Endometrium (tissue), 2 donors: ENCODE measurements around the gene AP3S2.
"Not testable (repeated sequence)": the region's sequence is repeated elsewhere in the genome, so short reads cannot be mapped to it uniquely, and the experiment has no call there.

Experiments
- FAIRE-seq: peaks from 2 replicates; lab custom pipeline; 2012; peaks lifted over from hg19 to GRCh38; lab: Jason Lieb, UNC
- donor health status: control.
- donor health status: control.

AP3S2 gene

GRCh38 chr15:89893696-89894447 is at the start of gene AP3S2:
AP3S2 (minus strand) TSS chr15:89893994; CDS start chr15:89893949, 45 bp downstream.
- peak; percentile 18 for FAIRE-seq

- FAIRE-seq = no peak
Measured at GRCh38 chr15:89939910-89940309, 46.1 kb upstream of the AP3S2 start.

GRCh38 chr15:89939377-89939776 is 45.6 kb upstream of the AP3S2 start:
- not testable (repeated sequence) for FAIRE-seq

- FAIRE-seq = no peak
Measured at GRCh38 chr15:89937365-89938350, 43.9 kb upstream of the AP3S2 start.

GRCh38 chr15:89936786-89937265 is 43.0 kb upstream of the AP3S2 start:
- no peak for FAIRE-seq

- FAIRE-seq = no peak
Measured at GRCh38 chr15:89936051-89936785, 42.4 kb upstream of the AP3S2 start.

- peak; percentile 95 for FAIRE-seq
Measured at GRCh38 chr15:89932880-89933279, 39.1 kb upstream of the AP3S2 start.

- no peak for FAIRE-seq
Measured at GRCh38 chr15:89928421-89928820, 34.6 kb upstream of the AP3S2 start.

- FAIRE-seq = no peak
Measured at GRCh38 chr15:89926158-89926557, 32.4 kb upstream of the AP3S2 start.

- no peak for FAIRE-seq
Measured at GRCh38 chr15:89917442-89918101, 23.8 kb upstream of the AP3S2 start.

GRCh38 chr15:89916660-89917059 is 22.9 kb upstream of the AP3S2 start:
- FAIRE-seq = no peak

GRCh38 chr15:89912674-89913396 is 19.0 kb upstream of the AP3S2 start, which contains the start of gene ARPIN:
ARPIN (minus strand) TSS chr15:89912952; CDS start chr15:89912835, 117 bp downstream.
- no peak for FAIRE-seq

- FAIRE-seq = no peak
Measured at GRCh38 chr15:89912145-89912673, 18.4 kb upstream of the AP3S2 start.

GRCh38 chr15:89910891-89911626 is 17.3 kb upstream of the AP3S2 start:
- no peak for FAIRE-seq

- no peak for FAIRE-seq
Measured at GRCh38 chr15:89909611-89910010, 15.8 kb upstream of the AP3S2 start.

- no peak for FAIRE-seq
Measured at GRCh38 chr15:89908226-89908625, 14.4 kb upstream of the AP3S2 start.

GRCh38 chr15:89907289-89907688 is 13.5 kb upstream of the AP3S2 start:
- no peak for FAIRE-seq

- no peak for FAIRE-seq
Measured at GRCh38 chr15:89905846-89906378, 12.1 kb upstream of the AP3S2 start.

- no peak for FAIRE-seq
Measured at GRCh38 chr15:89904519-89904918, 10.7 kb upstream of the AP3S2 start.

GRCh38 chr15:89903858-89904130 is 10.0 kb upstream of the AP3S2 start:
- no peak for FAIRE-seq
